GM21390 (cell line): ENCODE results near the gene GSE1.

Source experiments
- ATAC-seq: cut with Tn5 transposase; IDR thresholded peaks from one replicate; pipeline ENCODE4 v1.9.1; 2021; ENCODE audit not compliant: unreplicated experiment

GSE1 gene

GRCh38 chr16:85658504-85659326, 45.6 kb downstream of the GSE1 start:
- no peak for ATAC-seq

- no peak for ATAC-seq
These were observed 46.2 kb downstream of the GSE1 start for GRCh38 chr16:85659336-85659735.

GRCh38 chr16:85659805-85660511, 46.8 kb downstream of the GSE1 start:
- ATAC-seq, result no peak

GRCh38 chr16:85660843-85661739, 48.0 kb downstream of the GSE1 start:
- no peak for ATAC-seq

- ATAC-seq, result no peak
These were observed 48.8 kb downstream of the GSE1 start for GRCh38 chr16:85661740-85662481.

- ATAC-seq, result no peak
These were observed 49.3 kb downstream of the GSE1 start for GRCh38 chr16:85662482-85662812.

GRCh38 chr16:85662976-85663830, 50.1 kb downstream of the GSE1 start:
- ATAC-seq, result no peak

- no peak for ATAC-seq
These were observed 50.8 kb downstream of the GSE1 start for GRCh38 chr16:85663891-85664321.

GRCh38 chr16:85664580-85665372, 51.7 kb downstream of the GSE1 start:
- ATAC-seq, result no peak

GRCh38 chr16:85665373-85665740, 52.2 kb downstream of the GSE1 start:
- no peak for ATAC-seq

GRCh38 chr16:85665929-85666328, 52.8 kb downstream of the GSE1 start:
- ATAC-seq, result no peak

GRCh38 chr16:85667261-85667660, 54.1 kb downstream of the GSE1 start:
- ATAC-seq, result no peak

- ATAC-seq, result no peak
These were observed 54.8 kb downstream of the GSE1 start for GRCh38 chr16:85667841-85668413.

GRCh38 chr16:85668676-85669424, 55.7 kb downstream of the GSE1 start:
- no peak for ATAC-seq

- no peak for ATAC-seq
These were observed 57.7 kb downstream of the GSE1 start for GRCh38 chr16:85670840-85671239.

GRCh38 chr16:85673529-85674417, 60.7 kb downstream of the GSE1 start:
- no peak for ATAC-seq

GRCh38 chr16:85674418-85674755, 61.3 kb downstream of the GSE1 start:
- ATAC-seq, result no peak
